NOMO-1 treated with DMSO at 0.1 percent for 48 hours (cell line): ENCODE results near the gene RAB28.

Source experiments
- DNase-seq: peaks from one replicate; lab custom pipeline; 2025; ENCODE audit not compliant: unreplicated experiment; lab: John Stamatoyannopoulos, UW

RAB28 gene

DNA sequence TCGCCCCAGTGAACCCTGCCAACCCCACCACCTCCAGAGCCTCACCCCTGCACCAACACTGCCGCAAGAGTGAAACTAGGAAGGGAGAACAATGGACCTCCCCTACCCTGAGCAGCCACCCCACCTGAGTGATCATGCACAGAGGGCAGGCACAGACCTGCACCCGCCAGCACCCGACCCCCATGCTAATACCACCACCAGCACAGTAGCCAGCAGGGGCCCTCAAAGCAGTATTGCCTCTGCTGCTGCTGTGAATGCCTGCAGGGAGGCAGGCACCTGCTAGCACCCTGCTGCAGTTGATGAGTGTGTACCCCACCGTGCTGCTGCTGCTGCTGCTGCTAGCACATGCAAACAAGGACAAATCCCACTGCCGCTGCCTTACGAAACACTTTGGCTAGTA lies 100.1 kb downstream of the RAB28 start:
- no peak for DNase-seq

DNA sequence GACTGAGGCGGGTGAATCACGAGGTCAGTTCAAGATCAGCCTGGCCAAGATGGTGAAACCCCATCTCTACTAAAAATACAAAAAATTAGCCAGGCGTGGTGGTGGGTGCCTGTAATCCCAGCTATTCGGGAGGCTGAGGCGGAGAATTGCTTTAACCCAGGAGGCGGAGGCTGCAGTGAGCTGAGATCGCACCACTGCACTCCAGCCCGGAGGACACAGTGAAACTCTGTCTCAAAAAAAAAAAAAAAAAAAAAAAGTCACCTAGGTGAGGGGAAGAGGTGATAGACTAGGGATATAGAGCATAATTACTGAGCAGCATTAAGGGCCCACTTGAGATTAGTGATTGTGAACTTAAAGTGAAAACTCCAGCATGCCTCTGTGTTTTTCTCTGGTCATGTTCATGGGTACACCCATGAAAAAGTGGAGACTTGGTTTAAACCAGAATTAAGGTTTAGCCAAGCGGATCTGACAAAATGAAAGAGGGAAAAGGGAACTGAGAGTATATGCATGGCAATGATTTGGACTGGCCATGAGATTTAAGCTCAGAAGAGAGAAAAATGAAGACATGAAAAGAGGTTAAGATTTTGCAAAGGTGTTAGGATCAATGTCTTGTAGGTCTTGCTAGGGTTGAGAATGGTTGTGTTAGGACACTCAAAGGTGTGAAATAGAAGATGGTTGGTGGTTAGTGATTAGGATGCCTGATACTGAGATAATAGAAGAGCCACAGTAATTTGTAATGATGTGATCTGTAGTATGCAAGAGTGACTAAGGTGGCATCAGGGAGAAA lies 105.0 kb downstream of the RAB28 start:
- no peak for DNase-seq

DNA sequence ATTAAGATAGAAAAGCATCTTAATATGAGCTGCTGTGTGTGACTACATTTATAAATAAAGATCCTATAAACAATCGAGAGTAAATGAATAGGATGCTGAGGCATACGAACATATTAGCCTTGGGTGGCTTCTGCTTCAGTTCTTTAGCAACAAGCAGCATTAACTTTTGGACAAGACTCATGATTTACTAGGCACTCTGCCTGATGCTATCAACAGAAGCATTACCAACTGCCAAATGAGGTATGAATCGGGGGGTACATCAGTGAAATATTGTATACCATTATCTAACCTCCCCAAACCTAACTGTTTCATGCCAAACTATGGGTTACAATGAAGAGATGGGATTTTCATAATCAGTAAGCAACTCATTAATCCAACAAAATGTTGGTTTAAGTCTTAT lies 113.1 kb downstream of the RAB28 start:
- no peak for DNase-seq

DNA sequence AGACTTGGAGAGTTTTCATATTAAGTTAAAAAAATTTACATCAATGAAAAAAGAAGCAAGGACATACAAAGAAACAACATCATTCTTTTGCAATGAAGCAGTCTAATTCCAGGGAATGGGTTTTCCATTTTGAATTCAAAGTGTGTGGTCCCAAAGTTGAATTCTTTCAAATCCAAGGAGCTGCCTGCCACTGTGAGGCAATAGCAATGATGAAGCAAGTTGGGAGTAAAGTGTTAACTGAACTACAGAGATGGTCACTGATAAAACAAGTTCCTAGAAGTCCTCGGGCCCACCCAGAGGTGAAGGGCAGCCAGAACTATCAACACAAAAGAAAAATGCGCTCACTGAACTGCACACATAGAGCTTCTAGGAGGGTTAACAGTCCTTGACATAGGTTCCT lies 115.9 kb downstream of the RAB28 start:
- DNase-seq = no peak

DNA sequence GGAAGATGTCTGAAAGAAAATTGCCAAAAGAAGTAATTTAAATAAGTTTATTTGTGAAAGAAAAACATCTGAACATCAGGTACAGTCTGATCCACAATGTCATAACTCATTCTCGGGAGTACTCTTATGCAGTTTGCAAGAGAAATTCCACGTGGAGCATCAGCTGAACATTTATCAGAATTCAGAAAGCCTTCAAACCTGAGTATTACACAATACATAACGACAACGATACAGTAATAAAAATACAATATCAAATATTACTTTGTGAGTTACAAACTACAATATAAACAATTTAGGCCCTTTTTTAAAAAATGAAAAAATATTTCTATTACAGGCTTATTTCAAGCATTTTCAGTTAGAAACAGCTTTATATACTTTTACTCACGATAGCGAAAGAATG lies 116.4 kb downstream of the RAB28 start:
- DNase-seq = no peak

DNA sequence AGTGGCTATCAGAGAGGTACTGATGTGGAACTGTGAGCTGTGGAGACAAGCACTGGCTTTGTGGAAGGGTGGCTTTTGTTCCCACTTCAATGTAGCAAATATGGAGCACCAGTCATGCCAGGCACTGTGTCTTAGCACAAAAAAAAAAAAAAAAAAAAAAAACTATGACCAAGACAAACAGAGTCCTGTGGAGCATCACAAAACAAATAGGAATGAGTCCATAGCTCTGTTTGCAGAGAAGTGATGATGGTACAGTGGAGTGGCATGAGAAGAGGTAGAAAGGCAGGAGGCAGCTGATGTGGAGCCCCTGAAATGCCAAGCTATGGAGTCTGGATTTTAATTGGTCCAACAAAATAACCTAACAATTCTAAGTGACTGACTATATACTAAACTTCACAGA lies 116.9 kb downstream of the RAB28 start:
- DNase-seq = no peak

DNA sequence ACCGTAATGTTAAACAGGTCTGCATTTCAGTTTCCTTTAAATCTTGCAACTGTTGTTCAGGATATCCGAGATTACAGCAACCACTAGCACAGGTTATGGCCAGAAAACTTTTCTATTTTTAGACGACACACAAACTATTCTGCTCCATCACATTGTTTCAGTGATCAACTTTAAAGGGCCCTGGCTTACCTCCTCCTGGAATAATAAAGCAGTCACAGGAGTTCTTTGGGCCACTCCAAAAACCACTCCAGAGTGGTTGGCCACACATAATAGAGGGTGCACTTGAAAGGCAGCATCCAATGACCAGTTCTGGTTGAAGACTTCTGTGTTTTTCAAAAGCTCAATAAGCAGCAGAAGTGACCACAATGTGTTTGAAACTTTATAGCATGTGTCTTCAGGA lies 118.9 kb downstream of the RAB28 start:
- no peak for DNase-seq

DNA sequence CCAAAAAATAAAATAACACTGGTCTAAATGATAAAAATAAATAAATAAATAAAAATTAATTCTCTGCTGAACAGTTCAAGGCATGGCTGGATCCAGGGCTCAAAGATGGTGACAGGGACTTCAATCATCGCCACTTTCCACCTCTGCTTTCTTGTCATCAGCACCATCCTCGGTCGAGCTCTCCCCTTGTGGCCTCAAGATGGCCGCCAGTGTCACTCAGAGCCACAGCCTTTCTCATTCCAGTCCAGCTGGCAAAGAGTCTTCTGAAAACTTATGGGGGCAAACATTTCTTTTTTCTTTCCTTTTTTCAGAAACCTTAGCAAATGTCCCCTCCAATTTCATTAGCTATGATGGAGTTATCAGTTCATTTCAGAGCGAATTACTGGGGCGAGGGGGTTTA lies 119.5 kb downstream of the RAB28 start:
- DNase-seq = no peak

DNA sequence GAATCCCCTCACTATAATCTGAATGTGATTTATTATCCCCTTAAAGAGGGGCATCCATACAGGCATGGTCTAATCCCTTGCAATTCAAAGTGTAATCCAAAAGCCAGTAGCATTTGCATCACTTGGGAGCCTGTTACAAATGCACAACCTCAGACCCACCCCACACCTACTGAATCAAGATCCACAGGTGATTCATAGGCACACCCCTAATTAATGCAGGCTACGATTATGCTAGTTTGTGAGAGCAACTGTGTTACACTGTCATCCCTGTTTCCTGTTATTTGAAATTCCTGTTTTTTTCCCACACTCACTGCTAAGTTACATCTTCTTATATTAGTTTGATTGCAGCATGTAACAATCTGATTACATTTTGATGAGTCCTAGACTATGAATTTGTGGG lies 120.0 kb downstream of the RAB28 start:
- DNase-seq = no peak

DNA sequence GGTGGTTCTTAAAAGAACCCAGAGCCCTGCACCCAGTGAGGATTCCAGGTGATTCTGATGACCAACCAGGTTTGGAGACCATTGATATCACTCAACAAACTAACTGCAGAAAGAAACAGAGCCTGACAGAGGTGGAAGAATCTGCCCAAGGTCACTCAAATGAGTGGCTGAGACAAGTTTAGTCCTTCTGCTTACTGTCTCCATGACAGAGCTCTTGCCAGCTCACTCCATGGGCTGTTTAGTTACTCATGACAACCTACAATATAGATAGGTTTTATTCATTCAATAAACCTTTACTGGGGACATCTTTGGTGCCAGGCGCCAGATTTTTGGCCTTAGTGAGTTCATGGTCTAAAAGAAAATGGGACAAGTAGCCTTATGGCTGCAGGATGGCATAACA lies 124.3 kb downstream of the RAB28 start:
- DNase-seq = no peak

DNA sequence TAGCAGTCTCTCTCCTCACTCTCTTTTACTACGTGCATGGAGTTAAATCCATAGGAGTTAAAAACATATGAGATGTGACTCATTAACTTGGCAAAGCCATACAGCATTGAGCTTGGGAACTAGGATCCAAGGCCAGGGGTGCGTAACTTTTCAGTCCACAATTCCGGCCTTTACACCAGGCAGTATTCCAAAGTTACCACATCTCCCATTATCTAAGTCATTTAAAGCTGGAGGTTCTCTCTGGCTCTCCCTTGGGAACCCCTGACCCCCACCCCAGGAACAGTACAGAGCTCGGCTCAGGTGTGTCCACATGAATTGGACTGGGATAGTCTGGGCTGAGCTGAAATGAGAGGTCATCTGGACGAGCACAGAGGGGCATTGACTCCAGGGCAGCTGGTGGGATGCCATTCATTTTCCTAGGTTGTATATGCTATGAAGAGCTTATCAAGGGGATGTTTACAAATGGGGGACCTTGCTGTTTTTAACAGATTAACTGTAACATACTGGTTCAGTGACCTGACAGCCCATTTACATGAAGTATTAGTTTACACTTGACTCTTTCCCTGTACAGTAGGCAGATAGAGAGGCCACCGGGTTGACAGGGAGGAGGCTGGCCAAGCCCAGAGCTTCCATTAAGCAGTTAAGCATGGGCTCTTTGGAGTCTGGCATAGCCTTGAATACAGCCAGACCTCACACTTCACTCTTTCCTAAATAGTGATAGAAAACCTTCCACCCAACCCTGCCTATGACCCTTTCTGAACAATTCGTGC lies 128.8 kb downstream of the RAB28 start:
- DNase-seq = no peak

DNA sequence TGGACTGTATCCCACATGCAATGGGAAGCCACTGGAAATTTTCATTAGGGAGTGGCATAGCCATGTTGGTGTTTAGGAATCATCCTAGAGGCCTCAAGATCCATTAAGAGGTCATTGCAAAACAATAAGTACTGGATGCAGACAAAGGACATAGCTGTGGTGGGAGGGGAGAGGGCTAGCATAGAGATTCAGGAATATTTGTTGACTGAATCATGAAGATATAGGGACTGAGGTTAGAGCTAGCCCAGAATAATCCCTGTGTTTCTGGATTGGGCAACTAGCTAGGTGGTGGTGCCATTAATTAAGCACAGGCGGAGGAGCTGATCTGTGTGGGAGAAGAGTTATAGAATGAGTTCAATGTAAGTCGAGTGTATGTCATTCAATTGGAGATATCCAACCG lies 135.0 kb downstream of the RAB28 start:
- no peak for DNase-seq

DNA sequence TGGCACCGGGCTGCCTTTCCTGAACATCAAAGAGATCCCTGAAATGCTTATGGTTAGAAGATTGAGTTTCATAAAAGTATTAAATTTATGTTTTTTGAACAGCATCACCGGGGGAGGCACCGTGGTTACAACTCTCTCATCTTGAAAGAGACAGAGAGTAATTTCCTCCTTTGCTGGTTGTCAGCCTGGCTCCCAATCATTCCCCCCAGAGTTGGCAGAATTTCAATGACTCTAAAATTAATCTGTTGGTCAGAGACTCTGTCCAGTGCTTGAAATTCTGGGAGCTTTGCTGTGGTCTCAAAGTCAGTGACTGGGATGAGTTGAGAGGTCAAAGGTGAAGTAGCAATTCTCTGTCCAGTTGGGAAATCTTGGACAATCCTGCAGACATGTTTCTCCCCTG lies 135.9 kb downstream of the RAB28 start:
- DNase-seq = no peak

DNA sequence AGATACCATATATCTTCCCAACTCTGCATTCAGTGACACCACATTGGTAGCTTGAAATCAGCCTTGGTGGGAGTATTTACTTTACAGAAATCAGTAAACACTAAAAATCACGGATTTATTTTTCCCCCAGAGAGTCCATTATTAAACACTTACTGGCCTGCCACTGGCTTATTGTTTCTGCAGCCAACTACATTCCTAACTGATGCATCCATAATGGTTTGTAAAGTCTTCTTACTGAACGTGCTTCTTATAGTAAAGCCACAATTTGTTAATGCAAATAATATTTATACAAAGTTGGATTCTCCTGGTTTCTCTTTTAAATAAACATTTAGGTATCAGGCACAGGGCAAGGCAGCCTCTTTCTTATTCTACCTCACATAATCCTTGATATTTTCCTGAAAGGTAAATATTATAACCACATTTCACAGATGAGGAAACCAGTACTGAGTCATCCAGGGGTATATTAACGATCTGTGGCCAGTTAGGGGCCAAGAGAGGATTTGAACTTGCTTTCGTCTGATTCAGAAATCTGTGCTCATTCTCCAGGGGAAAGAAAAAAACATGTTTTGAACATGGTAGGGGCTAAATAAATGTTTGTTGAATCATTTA lies 136.5 kb downstream of the RAB28 start:
- no peak for DNase-seq

DNA sequence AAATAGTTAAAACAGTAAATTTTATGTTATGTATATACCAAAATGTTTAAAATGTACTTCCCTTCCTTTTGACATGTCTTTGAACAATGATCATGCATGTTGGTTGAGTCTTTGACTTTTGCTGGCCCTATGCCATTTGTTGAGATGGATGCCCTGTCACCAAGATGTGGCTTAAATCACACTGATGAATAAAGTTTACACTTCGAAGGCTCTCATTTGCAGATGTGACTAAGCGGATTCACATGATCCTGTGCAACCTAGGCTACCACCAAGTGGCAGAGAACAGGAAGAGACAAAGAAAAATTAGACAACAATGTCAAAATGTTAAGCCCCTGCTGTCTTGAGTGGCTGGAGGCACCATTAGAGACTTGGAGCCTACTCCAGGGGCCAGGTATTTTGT lies 139.9 kb downstream of the RAB28 start:
- no peak for DNase-seq

DNA sequence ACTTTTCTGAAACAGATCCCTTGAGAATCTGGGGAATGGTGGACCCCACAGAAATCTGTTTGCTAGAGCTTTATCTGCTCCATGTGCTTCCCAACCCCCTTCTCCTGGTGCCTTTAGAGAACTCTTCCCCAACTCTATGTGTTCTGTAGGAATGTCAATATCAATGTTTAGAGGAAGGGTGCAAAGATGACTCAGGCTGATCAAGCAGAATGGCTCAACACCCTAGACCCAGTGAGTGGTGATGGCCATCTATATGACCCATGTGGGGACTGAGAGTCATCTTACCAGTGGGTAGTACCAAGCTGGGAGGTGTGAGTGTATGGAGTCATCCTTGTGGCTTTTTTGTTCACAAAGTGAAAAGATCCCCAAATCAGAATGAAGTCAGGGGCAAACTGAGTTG lies 143.5 kb downstream of the RAB28 start:
- DNase-seq = no peak

DNA sequence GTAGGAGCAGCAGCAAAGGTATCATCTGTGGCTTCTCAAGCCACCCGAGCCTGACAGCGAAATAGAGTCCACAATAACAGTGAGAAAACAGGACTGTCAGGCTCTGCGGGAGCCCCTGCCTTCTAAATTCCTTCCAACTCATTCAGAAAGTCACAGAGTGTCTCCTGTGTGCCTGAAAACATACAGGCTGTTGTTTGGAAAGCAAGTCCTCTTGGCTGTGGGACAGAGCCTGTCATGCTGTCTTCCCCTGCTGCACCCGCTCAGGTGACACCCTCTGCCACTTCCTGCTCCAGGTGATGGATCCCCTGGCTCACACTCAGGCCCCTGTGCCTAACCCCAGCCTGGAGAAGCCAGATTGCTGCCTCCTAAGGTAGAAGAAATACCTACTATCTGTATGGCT lies 152.3 kb downstream of the RAB28 start:
- no peak for DNase-seq

DNA sequence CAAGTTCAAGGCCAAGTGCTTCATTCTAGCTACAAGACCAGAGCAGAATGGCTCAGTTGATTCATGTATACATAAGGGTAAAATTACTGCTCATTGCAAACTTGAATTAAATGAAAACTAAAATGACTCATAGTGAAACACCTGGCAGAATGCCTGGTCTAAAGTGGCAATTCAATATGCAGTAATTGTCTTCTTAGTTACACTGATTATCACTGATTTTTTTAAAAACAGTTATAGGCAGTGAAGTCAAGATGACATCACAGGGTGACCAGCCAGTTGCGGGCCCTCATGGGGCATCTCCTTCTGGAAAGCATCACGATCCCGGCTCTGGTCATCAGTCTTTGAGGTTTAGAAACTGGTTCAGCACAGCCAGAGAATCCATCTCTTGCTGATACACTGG lies 154.2 kb downstream of the RAB28 start:
- no peak for DNase-seq

DNA sequence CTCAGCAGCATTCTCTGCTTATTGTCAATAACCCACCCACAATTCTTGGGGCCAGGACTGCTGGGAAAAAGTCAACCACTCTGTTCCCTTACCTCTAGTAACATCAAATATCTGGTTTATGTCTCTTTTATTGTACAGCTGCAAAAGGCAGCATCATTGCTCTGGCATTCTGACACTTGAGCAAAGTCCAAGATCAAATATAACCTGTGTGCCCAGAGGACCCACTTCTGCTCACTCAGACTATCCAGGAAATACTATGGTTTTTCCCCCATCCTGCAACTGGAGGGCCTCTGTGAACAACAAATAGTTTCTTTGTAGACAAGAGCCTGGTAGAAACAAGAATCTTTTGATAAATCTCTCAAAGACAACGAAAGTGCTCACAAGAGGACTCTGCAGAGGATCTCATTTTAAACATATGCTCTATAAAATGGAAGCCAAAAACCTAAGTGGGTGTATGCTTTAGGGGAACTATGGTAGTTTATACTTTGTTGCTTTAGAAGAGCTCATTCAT lies 154.7 kb downstream of the RAB28 start:
- DNase-seq = no peak

DNA sequence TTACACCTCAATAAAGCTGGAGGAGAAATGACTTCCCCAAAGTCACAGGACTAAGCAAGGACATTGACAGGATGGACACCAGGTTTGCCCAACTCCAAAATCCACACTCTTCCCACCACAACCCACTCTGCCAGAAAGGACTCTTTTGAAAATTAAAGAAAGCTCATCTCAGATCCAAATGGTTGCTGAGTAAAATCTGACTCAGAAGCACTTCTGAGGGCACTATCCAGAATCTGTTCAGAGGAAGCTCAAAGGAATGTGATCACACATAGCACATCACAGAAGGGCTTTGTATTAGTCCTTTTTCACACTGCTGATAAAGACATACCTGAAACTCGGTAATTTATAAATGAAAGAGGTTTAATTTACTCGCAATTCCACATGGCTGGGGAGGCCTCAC lies 155.5 kb downstream of the RAB28 start:
- no peak for DNase-seq

DNA sequence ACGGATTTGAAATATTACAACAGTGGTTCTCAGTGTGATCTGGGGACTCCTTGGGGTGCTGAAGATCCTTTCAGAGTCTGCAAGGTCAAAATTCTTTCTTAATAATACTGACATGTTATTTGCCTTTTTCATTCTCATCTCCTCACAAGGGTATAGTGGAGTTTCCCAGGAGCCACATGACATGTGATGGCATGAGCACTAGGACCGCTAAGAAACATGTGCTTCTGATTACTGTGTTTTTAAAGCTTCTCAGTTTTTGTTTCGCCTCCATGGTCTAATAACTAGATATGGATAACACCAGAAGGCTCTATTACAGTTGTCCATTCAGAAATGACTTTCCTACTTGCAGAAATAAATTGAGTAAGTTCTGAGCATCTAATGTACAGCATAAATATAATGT lies 156.1 kb downstream of the RAB28 start:
- no peak for DNase-seq

DNA sequence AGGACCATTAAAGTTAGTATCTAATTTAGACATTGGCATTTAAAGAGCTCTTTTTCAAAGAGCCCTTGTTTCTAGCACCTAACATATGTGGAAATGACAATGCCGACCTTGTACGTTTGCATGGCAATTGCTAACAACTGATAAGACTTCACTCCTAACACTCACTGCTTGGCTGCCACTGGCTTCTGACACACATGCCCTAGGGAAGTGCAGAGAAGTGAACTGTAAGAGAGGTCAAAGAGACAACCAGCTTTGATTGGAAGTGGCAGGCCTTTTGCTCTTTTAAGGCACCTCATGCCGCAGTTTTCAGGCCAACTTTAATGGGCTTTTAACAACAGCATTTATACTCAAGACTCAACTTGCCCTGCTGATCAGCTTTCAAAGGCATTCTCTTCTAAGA lies 158.4 kb downstream of the RAB28 start:
- no peak for DNase-seq
